HepG2 (cell line): ENCODE data around the gene SPSB2. TPM values are rescaled to one million over a fixed set of nuclear protein-coding genes. Genes with fewer than 3 reads are reported as not detected.

Source experiments
- ATAC-seq: fragments of 200-7000 bp; cut with Tn5 transposase; 3 replicates; pipeline ENCODE4 v1.9.1; 2020; ENCODE audit warnings: mild to moderate bottlenecking, moderate library complexity
- BruUV-seq: library from RNA; stranded (reverse); fragments of 400-500 nt; replicated peaks from 2 replicates; lab custom pipeline; 2021; lab: Mats Ljungman, UMichigan
- CTCF ChIA-PET: fragments of 300-600 bp; formaldehyde crosslinking; extraction: SDS; loops from one replicate; lab custom pipeline; 2021; ENCODE audit warnings: low total read pairs, inconsistent platforms, low intra/inter-chr PET ratio; lab: Yijun Ruan, JAX
- POLR2A ChIA-PET: fragments of 350-600 bp; sonication (Branson Sonifier 250); formaldehyde crosslinking; loops from one replicate; lab custom pipeline; 2020; ENCODE audit warnings: antibody characterized with exemption, inconsistent platforms; lab: Yijun Ruan, JAX
- DNase-seq: peaks from one replicate; pipeline ENCODE4 v3.0.0-alpha.2; 2015; ENCODE audit warnings: low spot score
- FAIRE-seq: peaks from 3 replicates; lab custom pipeline; 2011; peaks lifted over from hg19 to GRCh38; lab: Jason Lieb, UNC
- H2AFZ ChIP-seq: one replicate; pipeline ENCODE4 v1.6.1; 2011; ENCODE audit warnings: low read length, inconsistent platforms
- H3K27ac ChIP-seq: fragments of 300-600 bp; 3 replicates; pipeline ENCODE4 v1.8.0; 2011; ENCODE audit warnings: mixed run types, mild to moderate bottlenecking, mixed read lengths, low read length, inconsistent platforms; ENCODE audit not compliant: insufficient read depth; ENCODE audit errors: extremely low read length
- H3K27me3 ChIP-seq, 2 experiments: fragments of 200-600 bp in 1 of 2; 2 replicates in 1 of 2; 3 replicates in 1 of 2; pipeline versions ENCODE4 v1.6.0 to v1.8.0; 2011; ENCODE audit warnings: low read length in 2 of 2, mild to moderate bottlenecking in 2 of 2, moderate library complexity in 2 of 2, inconsistent platforms in 1 of 2; ENCODE audit not compliant: insufficient read depth in 2 of 2, control insufficient read depth in 1 of 2
- H3K36me3 ChIP-seq, 2 experiments: fragments of 200-600 bp in 1 of 2; replicated peaks in 1 of 2; 2 replicates in 1 of 2; 3 replicates in 1 of 2; pipeline versions ENCODE4 v1.5.1 to v1.8.0; 2011; ENCODE audit warnings: low read length in 2 of 2, inconsistent platforms in 1 of 2; ENCODE audit not compliant: insufficient read depth in 2 of 2, control insufficient read depth in 1 of 2
- H3K4me1 ChIP-seq: 2 replicates; pipeline ENCODE4 v1.5.1; 2012; ENCODE audit warnings: low read length, inconsistent platforms; ENCODE audit not compliant: insufficient read depth
- H3K4me2 ChIP-seq: 2 replicates; pipeline ENCODE4 v1.6.0; 2011; ENCODE audit warnings: low read depth, low read length, inconsistent platforms
- H3K4me3 ChIP-seq, 3 experiments: fragments of 200-600 bp in 1 of 3; sonication (generic), shearing (Covaris generic) in 1 of 3; replicated peaks in 1 of 3; 2 replicates each; pipeline ENCODE4 v1.5.1; 2011 to 2016; ENCODE audit warnings: low read length in 3 of 3, inconsistent platforms in 2 of 3, low read depth in 2 of 3, mild to moderate bottlenecking in 2 of 3, control low read depth in 1 of 3, mixed read lengths in 1 of 3; ENCODE audit not compliant: insufficient read depth in 1 of 3
- H3K79me2 ChIP-seq: one replicate; pipeline ENCODE4 v1.6.1; 2011; ENCODE audit warnings: low read length, inconsistent platforms; ENCODE audit not compliant: insufficient read depth
- H3K9ac ChIP-seq: 2 replicates; pipeline ENCODE4 v1.6.0; 2011; ENCODE audit warnings: mild to moderate bottlenecking, low read depth, low read length, inconsistent platforms; ENCODE audit not compliant: insufficient read depth
- H3K9me3 ChIP-seq: 2 replicates; pipeline ENCODE4 v1.5.1; 2012; ENCODE audit warnings: mild to moderate bottlenecking, low read length
- H4K20me1 ChIP-seq: 2 replicates; pipeline ENCODE4 v1.6.0; 2011; ENCODE audit warnings: inconsistent platforms, mild to moderate bottlenecking, low read length, moderate library complexity; ENCODE audit not compliant: insufficient read depth
- AGO2 ChIP-seq: fragments of 200-400 bp; formaldehyde crosslinking; optimal IDR thresholded peaks from 2 replicates; pipeline ENCODE3; 2017; ENCODE audit warnings: mild to moderate bottlenecking, low read depth, low read length, moderate library complexity
- ZFX ChIP-seq: sonication (generic); formaldehyde crosslinking; IDR thresholded peaks from 2 replicates; pipeline ENCODE4 v1.4.0; 2020; ENCODE audit warnings: mild to moderate bottlenecking, low read depth, missing genetic modification reagents, moderate library complexity
- WGBS: methylation state at CpG from one replicate; pipeline ENCODE4 v1.1.6; 2017; ENCODE audit warnings: low lambda C conversion rate; 5-methylcytosine and 5-hydroxymethylcytosine counted together
- in situ Hi-C: cut with HindIII; loops from 2 replicates; pipeline ENCODE4 v1.10.0; 2017; ENCODE audit warnings: low pct_unique_long_range_greater_than_20kb; ENCODE audit not compliant: extremely low pct_ligation_motif_present
- intact Hi-C: fragments of 100-400 bp; cut with micrococcal nuclease; formaldehyde crosslinking; loops from one replicate; pipeline ENCODE4 v1.10.0; 2022; ENCODE audit not compliant: unreplicated experiment
- polyA plus RNA-seq, 8 experiments: library from polyadenylated mRNA; depleted of rRNA in 3 of 8; stranded (reverse) in 7 of 8; unstranded in 1 of 8; fragments of >200 nt; fragmentation: Illumina TruSeq in 4 of 8; extraction: Trizol in 4 of 8; gene quantifications; 2 replicates each; pipeline versions ENCODE4 v1.2.1 to v1.2.3, GENCODE V29; 2011 to 2016; ENCODE audit warnings: low read depth in 4 of 8, missing spikeins in 1 of 8, mixed read lengths in 1 of 8; ENCODE audit not compliant: insufficient read depth in 1 of 8
- total RNA-seq, 5 experiments: library from RNA; depleted of rRNA; stranded (reverse); fragments of >200 nt; fragmentation: Illumina TruSeq; extraction: Trizol; gene quantifications; 2 replicates each; pipeline ENCODE4 v1.2.3, GENCODE V29; 2016; ENCODE audit warnings: low read depth in 1 of 5
- TF ChIP-seq, protein P1 (sequence below): sonication (generic); formaldehyde crosslinking; IDR thresholded peaks from 2 replicates; pipeline ENCODE4 v1.5.1; 2020; ENCODE audit warnings: mild to moderate bottlenecking, missing genetic modification reagents, moderate library complexity

SPSB2 gene
- total and polyA plus RNA-seq, 2 of the 13 experiments (the other 11 are each of a cell fraction or from before 2014, with no cell fraction given), result 2.0 to 6.2 TPM

DNA sequence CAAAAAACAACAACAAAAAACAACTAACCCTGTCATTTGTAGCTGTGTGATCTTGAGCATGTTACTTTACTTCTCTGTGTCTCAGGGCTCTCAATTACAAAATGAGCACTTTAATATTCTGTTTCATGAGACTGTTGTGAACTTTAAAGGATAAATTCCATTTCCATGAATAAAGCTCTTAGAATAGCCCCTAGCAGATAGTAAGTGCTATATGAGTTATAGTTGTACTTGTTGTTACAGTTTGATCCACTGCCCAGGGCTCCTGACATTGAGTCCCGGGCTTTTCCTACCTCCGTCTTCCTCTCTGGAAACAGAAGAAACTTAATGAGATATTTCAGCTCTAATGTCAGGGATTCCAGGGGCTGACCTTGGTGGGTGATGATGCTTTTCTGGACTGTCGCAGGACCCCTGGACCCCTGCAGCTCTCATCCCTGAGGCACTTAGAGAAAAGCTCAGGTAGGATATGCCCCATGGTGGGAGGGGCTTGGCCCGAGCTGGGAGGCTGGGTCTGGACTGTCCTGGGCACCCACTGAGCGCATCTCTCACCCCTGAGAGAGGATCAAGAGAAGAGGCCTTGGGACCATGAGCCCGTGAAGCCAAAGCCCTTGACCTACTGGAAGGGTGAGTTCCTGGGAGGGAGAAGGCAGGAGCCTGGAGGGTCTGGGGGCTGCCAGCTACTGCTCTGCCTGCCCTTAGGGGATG is 39.8 kb downstream of the SPSB2 start:
- H3K36me3 ChIP-seq, result peaks cover 18 to 43% of the 10 kb centered on the region in 2 experiments; a peak in 4 of 5 replicates
- intact Hi-C loops (no loop called here), in situ Hi-C loops (no loop called here)
- ATAC-seq (no peak), DNase-seq (no peak), FAIRE-seq (no peak)
- no peak overlapping the region for H3K27ac ChIP-seq
- ChIA-PET CTCF (no interaction called here), POLR2A (interaction anchor here (1.9 kb wide), 1 partner anchor 19 kb away, joined by 9 read pairs; the partner anchor contains the start of genes CDCA3 and USP5)
- peaks cover 12% of the 10 kb centered on the region for H3K79me2 ChIP-seq
- no peaks in the 10 kb centered on the region for H4K20me1 ChIP-seq
- no peak overlapping the region for H3K4me3 ChIP-seq
- BruUV-seq, result no TSS peak
- no peak overlapping the region for H2AFZ ChIP-seq
- H3K9me3 ChIP-seq, result no peaks in the 10 kb centered on the region
- no peaks in the 10 kb centered on the region for H3K27me3 ChIP-seq
- WGBS, result 100% methylated on average over 4 of the region's 6 CpGs
- TF ChIP-seq AGO2 (peak; percentile 30), ZFX (CRISPR knock-in tag) (no peak)
- TF ChIP-seq, protein P1, sequence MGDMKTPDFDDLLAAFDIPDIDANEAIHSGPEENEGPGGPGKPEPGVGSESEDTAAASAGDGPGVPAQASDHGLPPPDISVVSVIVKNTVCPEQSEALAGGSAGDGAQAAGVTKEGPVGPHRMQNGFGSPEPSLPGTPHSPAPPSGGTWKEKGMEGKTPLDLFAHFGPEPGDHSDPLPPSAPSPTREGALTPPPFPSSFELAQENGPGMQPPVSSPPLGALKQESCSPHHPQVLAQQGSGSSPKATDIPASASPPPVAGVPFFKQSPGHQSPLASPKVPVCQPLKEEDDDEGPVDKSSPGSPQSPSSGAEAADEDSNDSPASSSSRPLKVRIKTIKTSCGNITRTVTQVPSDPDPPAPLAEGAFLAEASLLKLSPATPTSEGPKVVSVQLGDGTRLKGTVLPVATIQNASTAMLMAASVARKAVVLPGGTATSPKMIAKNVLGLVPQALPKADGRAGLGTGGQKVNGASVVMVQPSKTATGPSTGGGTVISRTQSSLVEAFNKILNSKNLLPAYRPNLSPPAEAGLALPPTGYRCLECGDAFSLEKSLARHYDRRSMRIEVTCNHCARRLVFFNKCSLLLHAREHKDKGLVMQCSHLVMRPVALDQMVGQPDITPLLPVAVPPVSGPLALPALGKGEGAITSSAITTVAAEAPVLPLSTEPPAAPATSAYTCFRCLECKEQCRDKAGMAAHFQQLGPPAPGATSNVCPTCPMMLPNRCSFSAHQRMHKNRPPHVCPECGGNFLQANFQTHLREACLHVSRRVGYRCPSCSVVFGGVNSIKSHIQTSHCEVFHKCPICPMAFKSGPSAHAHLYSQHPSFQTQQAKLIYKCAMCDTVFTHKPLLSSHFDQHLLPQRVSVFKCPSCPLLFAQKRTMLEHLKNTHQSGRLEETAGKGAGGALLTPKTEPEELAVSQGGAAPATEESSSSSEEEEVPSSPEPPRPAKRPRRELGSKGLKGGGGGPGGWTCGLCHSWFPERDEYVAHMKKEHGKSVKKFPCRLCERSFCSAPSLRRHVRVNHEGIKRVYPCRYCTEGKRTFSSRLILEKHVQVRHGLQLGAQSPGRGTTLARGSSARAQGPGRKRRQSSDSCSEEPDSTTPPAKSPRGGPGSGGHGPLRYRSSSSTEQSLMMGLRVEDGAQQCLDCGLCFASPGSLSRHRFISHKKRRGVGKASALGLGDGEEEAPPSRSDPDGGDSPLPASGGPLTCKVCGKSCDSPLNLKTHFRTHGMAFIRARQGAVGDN (CRISPR knock-in tag), result 0 out of 2 replicates have a peak, but pooled peaks have one; percentile 11
- no peak overlapping the region for H3K9ac ChIP-seq
- no peak overlapping the region for H3K4me2 ChIP-seq
- H3K4me1 ChIP-seq, result peaks cover 14% of the 10 kb centered on the region
